Activated T-helper 17 cell treated with anti-CD3 and anti-CD28 coated beads, Interleukin-2, amount 50 U/mL, for 72 hours (primary cell): ENCODE results near the gene FRMD4A. TPM values are rescaled to one million over a fixed set of nuclear protein-coding genes. Genes with fewer than 3 reads are reported as not detected.

ENCODE experiments used
- ATAC-seq: fragments of 150-1000 bp; cut with Tn5 transposase; replicated peaks from 2 replicates; pipeline ENCODE4 v1.10.0; 2021; ENCODE audit warnings: mild to moderate bottlenecking, moderate library complexity
- H3K27ac Mint-ChIP-seq: one replicate; pipeline ENCODE4 v1.8.0; 2022; ENCODE audit warnings: mixed read lengths
- H3K27me3 Mint-ChIP-seq: one replicate; pipeline ENCODE4 v1.8.0; 2022; ENCODE audit warnings: mixed read lengths
- H3K36me3 Mint-ChIP-seq: one replicate; pipeline ENCODE4 v1.8.0; 2022; ENCODE audit warnings: low read depth, mild to moderate bottlenecking, mixed read lengths
- H3K4me1 Mint-ChIP-seq: one replicate; pipeline ENCODE4 v1.8.0; 2022; ENCODE audit warnings: mixed read lengths
- H3K4me3 Mint-ChIP-seq: one replicate; pipeline ENCODE4 v1.8.0; 2022; ENCODE audit warnings: mild to moderate bottlenecking, mixed read lengths
- H3K9me3 Mint-ChIP-seq: one replicate; pipeline ENCODE4 v1.8.0; 2022; ENCODE audit warnings: mixed read lengths
- total RNA-seq, 2 donors: library from RNA; stranded (reverse); gene quantifications; one replicate each; pipeline ENCODE4 v1.2.3, GENCODE V29; 2022

Gene FRMD4A
- total RNA-seq, 2 donors from 2014 or later = 0.69 to 2.0 TPM

- no peak for ATAC-seq
- H3K4me1 Mint-ChIP-seq = no peaks in the 10 kb centered on the region
- no peaks in the 10 kb centered on the region for H3K36me3 Mint-ChIP-seq
- H3K27me3 Mint-ChIP-seq = no peaks in the 10 kb centered on the region
- H3K27ac Mint-ChIP-seq = no peak overlapping the region
- H3K4me3 Mint-ChIP-seq = no peak overlapping the region
- no peaks in the 10 kb centered on the region for H3K9me3 Mint-ChIP-seq
Measured at GRCh38 chr10:13736506-13736905, 594.2 kb downstream of the FRMD4A start.

GRCh38 chr10:13734151-13734550 lies 596.6 kb downstream of the FRMD4A start:
- H3K36me3 Mint-ChIP-seq = no peaks in the 10 kb centered on the region

GRCh38 chr10:13733071-13733470 lies 597.7 kb downstream of the FRMD4A start:
- H3K4me1 Mint-ChIP-seq = no peaks in the 10 kb centered on the region
- ATAC-seq = no peak
- H3K4me3 Mint-ChIP-seq = no peak overlapping the region
- no peaks in the 10 kb centered on the region for H3K36me3 Mint-ChIP-seq
- H3K27ac Mint-ChIP-seq = no peak overlapping the region
- H3K9me3 Mint-ChIP-seq = no peaks in the 10 kb centered on the region
- no peaks in the 10 kb centered on the region for H3K27me3 Mint-ChIP-seq

More at GRCh38 chr10:13734151-13734550, 596.6 kb downstream of the FRMD4A start:
- no peak for ATAC-seq
- Mint-ChIP-seq H3K9me3 (no peaks in the 10 kb centered on the region), H3K27me3 (no peaks in the 10 kb centered on the region), H3K27ac (no peak overlapping the region), H3K4me1 (no peaks in the 10 kb centered on the region), H3K4me3 (no peak overlapping the region)

GRCh38 chr10:13732465-13732881 lies 598.3 kb downstream of the FRMD4A start:
- Mint-ChIP-seq H3K27ac (no peak overlapping the region), H3K36me3 (no peaks in the 10 kb centered on the region), H3K27me3 (no peaks in the 10 kb centered on the region)

GRCh38 chr10:13731799-13732198 lies 598.9 kb downstream of the FRMD4A start:
- Mint-ChIP-seq H3K36me3 (no peaks in the 10 kb centered on the region), H3K27me3 (no peaks in the 10 kb centered on the region), H3K27ac (no peak overlapping the region), H3K9me3 (no peaks in the 10 kb centered on the region), H3K4me1 (no peaks in the 10 kb centered on the region), H3K4me3 (no peak overlapping the region)
- no peak for ATAC-seq

More at GRCh38 chr10:13732465-13732881, 598.3 kb downstream of the FRMD4A start:
- Mint-ChIP-seq H3K4me3 (no peak overlapping the region), H3K4me1 (no peaks in the 10 kb centered on the region), H3K9me3 (no peaks in the 10 kb centered on the region)
- ATAC-seq = no peak

GRCh38 chr10:13730956-13731355 lies 599.8 kb downstream of the FRMD4A start:
- ATAC-seq = no peak
- Mint-ChIP-seq H3K4me3 (no peak overlapping the region), H3K27ac (no peak overlapping the region), H3K36me3 (no peaks in the 10 kb centered on the region), H3K9me3 (no peaks in the 10 kb centered on the region), H3K4me1 (no peaks in the 10 kb centered on the region), H3K27me3 (no peaks in the 10 kb centered on the region)

- H3K27ac Mint-ChIP-seq = no peak overlapping the region
- no peak for ATAC-seq
- no peak overlapping the region for H3K4me3 Mint-ChIP-seq
- H3K4me1 Mint-ChIP-seq = no peaks in the 10 kb centered on the region
- H3K36me3 Mint-ChIP-seq = no peaks in the 10 kb centered on the region
- no peaks in the 10 kb centered on the region for H3K9me3 Mint-ChIP-seq
- H3K27me3 Mint-ChIP-seq = no peaks in the 10 kb centered on the region
Measured at GRCh38 chr10:13730306-13730652, 600.4 kb downstream of the FRMD4A start.

- no peaks in the 10 kb centered on the region for H3K9me3 Mint-ChIP-seq
- ATAC-seq = no peak
- H3K36me3 Mint-ChIP-seq = no peaks in the 10 kb centered on the region
- no peak overlapping the region for H3K27ac Mint-ChIP-seq
- H3K4me3 Mint-ChIP-seq = no peak overlapping the region
- H3K27me3 Mint-ChIP-seq = no peaks in the 10 kb centered on the region
- H3K4me1 Mint-ChIP-seq = no peaks in the 10 kb centered on the region
Measured at GRCh38 chr10:13729586-13730305, 601.0 kb downstream of the FRMD4A start.

- H3K4me3 Mint-ChIP-seq = no peak overlapping the region
- H3K9me3 Mint-ChIP-seq = no peaks in the 10 kb centered on the region
- H3K4me1 Mint-ChIP-seq = no peaks in the 10 kb centered on the region
- no peaks in the 10 kb centered on the region for H3K36me3 Mint-ChIP-seq
- no peak overlapping the region for H3K27ac Mint-ChIP-seq
- H3K27me3 Mint-ChIP-seq = no peaks in the 10 kb centered on the region
- ATAC-seq = no peak
Measured at GRCh38 chr10:13728898-13729535, 601.7 kb downstream of the FRMD4A start.

- no peaks in the 10 kb centered on the region for H3K4me1 Mint-ChIP-seq
- H3K4me3 Mint-ChIP-seq = no peak overlapping the region
- no peak for ATAC-seq
- no peaks in the 10 kb centered on the region for H3K27me3 Mint-ChIP-seq
- H3K9me3 Mint-ChIP-seq = peaks cover 1% of the 10 kb centered on the region
- no peaks in the 10 kb centered on the region for H3K36me3 Mint-ChIP-seq
- no peak overlapping the region for H3K27ac Mint-ChIP-seq
Measured at GRCh38 chr10:13725594-13725993, 605.1 kb downstream of the FRMD4A start.

- H3K9me3 Mint-ChIP-seq = peaks cover 4% of the 10 kb centered on the region
- no peak overlapping the region for H3K4me3 Mint-ChIP-seq
- H3K4me1 Mint-ChIP-seq = no peaks in the 10 kb centered on the region
- H3K27ac Mint-ChIP-seq = no peak overlapping the region
- no peaks in the 10 kb centered on the region for H3K36me3 Mint-ChIP-seq
- no peak for ATAC-seq
- peaks cover 4% of the 10 kb centered on the region for H3K27me3 Mint-ChIP-seq
Measured at GRCh38 chr10:13724484-13724883, 606.2 kb downstream of the FRMD4A start.

GRCh38 chr10:13722747-13723653 lies 607.7 kb downstream of the FRMD4A start:
- ATAC-seq = no peak
- H3K9me3 Mint-ChIP-seq = peaks cover 4% of the 10 kb centered on the region

GRCh38 chr10:13721486-13721885 lies 609.2 kb downstream of the FRMD4A start:
- H3K36me3 Mint-ChIP-seq = no peaks in the 10 kb centered on the region
- ATAC-seq = no peak
- H3K27ac Mint-ChIP-seq = no peak overlapping the region
- peaks cover 4% of the 10 kb centered on the region for H3K9me3 Mint-ChIP-seq
- H3K27me3 Mint-ChIP-seq = peaks cover 4% of the 10 kb centered on the region
- no peaks in the 10 kb centered on the region for H3K4me1 Mint-ChIP-seq
- no peak overlapping the region for H3K4me3 Mint-ChIP-seq

More at GRCh38 chr10:13722747-13723653, 607.7 kb downstream of the FRMD4A start:
- no peak overlapping the region for H3K4me3 Mint-ChIP-seq
- no peaks in the 10 kb centered on the region for H3K4me1 Mint-ChIP-seq
- no peak overlapping the region for H3K27ac Mint-ChIP-seq
- H3K36me3 Mint-ChIP-seq = no peaks in the 10 kb centered on the region
- H3K27me3 Mint-ChIP-seq = peaks cover 4% of the 10 kb centered on the region

GRCh38 chr10:13720699-13721098 lies 610.0 kb downstream of the FRMD4A start:
- no peak overlapping the region for H3K27ac Mint-ChIP-seq
- H3K36me3 Mint-ChIP-seq = no peaks in the 10 kb centered on the region
- no peak overlapping the region for H3K4me3 Mint-ChIP-seq
- ATAC-seq = no peak
- H3K9me3 Mint-ChIP-seq = peaks cover 4% of the 10 kb centered on the region
- H3K4me1 Mint-ChIP-seq = no peaks in the 10 kb centered on the region
- peaks cover 4% of the 10 kb centered on the region for H3K27me3 Mint-ChIP-seq
